ENCODE data around the gene THADA.
"Not testable (repeated sequence)": the region's sequence is repeated elsewhere in the genome, so short reads cannot be mapped to it uniquely, and the experiment has no call there.

Gene THADA

GRCh38 chr2:43387092-43388062 is 208.5 kb downstream of the THADA start:
- no peak overlapping the region for H3K4me3 ChIP-seq (ENCODE audit: low read depth in 1 of 2, low read length in 1 of 2)
- H3K9me3 ChIP-seq: no peaks in the 10 kb centered on the region
- no peak for TF ChIP-seq CTCF (IDR thresholded peaks at IDR 0.05)
- H3K4me1 ChIP-seq (ENCODE audit: control insufficient read depth in 1 of 2, insufficient read depth in 1 of 2, low read depth in 1 of 2, low read length in 1 of 2): no peaks in the 10 kb centered on the region
- H3K27ac ChIP-seq: no peak overlapping the region
- H3K36me3 ChIP-seq: no peaks in the 10 kb centered on the region
- H3K27me3 ChIP-seq: no peaks in the 10 kb centered on the region

- not testable (repeated sequence) for H3K9me3 ChIP-seq; H3K4me1 ChIP-seq (ENCODE audit: control insufficient read depth in 1 of 2, insufficient read depth in 1 of 2, low read depth in 1 of 2, low read length in 1 of 2); H3K27ac ChIP-seq; H3K4me3 ChIP-seq (ENCODE audit: low read depth in 1 of 2, low read length in 1 of 2); H3K27me3 ChIP-seq; H3K36me3 ChIP-seq
Observed at GRCh38 chr2:43386679-43387078, 209.2 kb downstream of the THADA start.

- Histone ChIP-seq H3K4me1 (ENCODE audit: control insufficient read depth in 1 of 2, insufficient read depth in 1 of 2, low read depth in 1 of 2, low read length in 1 of 2) (no peaks in the 10 kb centered on the region), H3K9me3 (no peaks in the 10 kb centered on the region), H3K27me3 (no peaks in the 10 kb centered on the region), H3K4me3 (ENCODE audit: low read depth in 1 of 2, low read length in 1 of 2) (no peak overlapping the region), H3K36me3 (no peaks in the 10 kb centered on the region), H3K27ac (no peak overlapping the region)
- no peak for TF ChIP-seq CTCF (IDR thresholded peaks at IDR 0.05)
Observed at GRCh38 chr2:43384143-43384542, 211.7 kb downstream of the THADA start.

- Histone ChIP-seq H3K36me3 (no peaks in the 10 kb centered on the region), H3K9me3 (no peaks in the 10 kb centered on the region)
- no peak for TF ChIP-seq CTCF (IDR thresholded peaks at IDR 0.05)
Observed at GRCh38 chr2:43383533-43383932, 212.3 kb downstream of the THADA start.

GRCh38 chr2:43379494-43379893 is 216.3 kb downstream of the THADA start:
- no peaks in the 10 kb centered on the region for H3K36me3 ChIP-seq
- H3K4me3 ChIP-seq (ENCODE audit: low read depth in 1 of 2, low read length in 1 of 2): no peak overlapping the region
- H3K27ac ChIP-seq: no peak overlapping the region
- H3K27me3 ChIP-seq: no peaks in the 10 kb centered on the region
- no peak for TF ChIP-seq CTCF (IDR thresholded peaks at IDR 0.05)
- H3K4me1 ChIP-seq (ENCODE audit: control insufficient read depth in 1 of 2, insufficient read depth in 1 of 2, low read depth in 1 of 2, low read length in 1 of 2): no peaks in the 10 kb centered on the region
- no peaks in the 10 kb centered on the region for H3K9me3 ChIP-seq

More at GRCh38 chr2:43383533-43383932, 212.3 kb downstream of the THADA start:
- Histone ChIP-seq H3K27me3 (no peaks in the 10 kb centered on the region), H3K27ac (no peak overlapping the region), H3K4me3 (ENCODE audit: low read depth in 1 of 2, low read length in 1 of 2) (no peak overlapping the region), H3K4me1 (ENCODE audit: control insufficient read depth in 1 of 2, insufficient read depth in 1 of 2, low read depth in 1 of 2, low read length in 1 of 2) (no peaks in the 10 kb centered on the region)

GRCh38 chr2:43377327-43377726 is 218.5 kb downstream of the THADA start:
- Histone ChIP-seq H3K9me3 (no peaks in the 10 kb centered on the region), H3K4me3 (ENCODE audit: low read depth in 1 of 2, low read length in 1 of 2) (no peak overlapping the region), H3K27ac (no peak overlapping the region), H3K4me1 (ENCODE audit: control insufficient read depth in 1 of 2, insufficient read depth in 1 of 2, low read depth in 1 of 2, low read length in 1 of 2) (no peaks in the 10 kb centered on the region), H3K36me3 (no peaks in the 10 kb centered on the region), H3K27me3 (no peaks in the 10 kb centered on the region)
- no peak for TF ChIP-seq CTCF (IDR thresholded peaks at IDR 0.05)

Measured in neutrophil (primary cell).